Measurements from ENCODE around the gene PRSS38. TPM values are rescaled to one million over a fixed set of nuclear protein-coding genes. Genes with fewer than 3 reads are reported as not detected.

PRSS38 gene
- total RNA-seq, 1 donor from 2014 or later = not detected

DNA sequence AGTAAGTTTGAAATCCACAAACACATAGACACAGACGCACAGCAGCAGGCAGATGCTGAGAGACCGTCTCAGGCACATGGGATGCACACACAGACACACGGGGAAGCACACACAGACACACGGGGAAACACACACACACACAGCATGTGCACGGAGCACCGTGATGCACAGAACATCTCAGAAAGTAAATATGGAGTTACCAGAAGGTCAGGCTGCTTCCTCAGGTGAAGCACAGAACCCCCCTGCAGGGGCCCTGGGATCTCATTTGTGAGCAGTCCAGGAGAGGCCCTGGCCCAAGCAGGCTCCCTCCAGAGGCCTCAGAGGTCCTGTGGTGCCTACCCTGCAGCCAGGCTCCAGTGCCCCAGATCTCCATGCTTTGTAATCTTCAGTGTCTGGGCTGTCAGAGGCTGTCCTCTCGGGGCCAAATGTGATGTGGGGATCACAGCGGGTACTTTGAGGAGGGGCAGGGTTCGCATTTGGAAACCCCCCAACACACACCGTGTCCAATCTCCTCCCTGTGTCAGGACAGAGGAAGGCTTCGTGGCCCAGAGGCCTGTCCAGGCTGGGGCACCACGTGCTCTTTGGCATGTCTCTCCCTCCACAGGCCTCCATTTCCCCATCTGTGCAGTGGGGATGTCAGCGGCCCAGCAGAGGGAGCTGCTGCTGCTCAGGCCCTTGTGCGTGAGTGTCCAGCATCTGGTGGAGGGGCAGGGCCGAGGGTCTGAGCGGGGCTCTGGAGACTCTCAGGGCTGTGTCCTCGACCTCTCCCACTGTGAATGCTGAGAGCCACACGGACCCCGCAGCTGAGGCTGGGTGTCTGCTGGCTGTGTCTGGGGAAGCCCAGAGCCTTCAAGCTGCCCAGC lies 23.0 kb upstream of the PRSS38 start:
- H3K27ac Mint-ChIP-seq = no peak overlapping the region
- no peaks in the 10 kb centered on the region for H3K4me1 Mint-ChIP-seq (ENCODE audit: low read depth)

DNA sequence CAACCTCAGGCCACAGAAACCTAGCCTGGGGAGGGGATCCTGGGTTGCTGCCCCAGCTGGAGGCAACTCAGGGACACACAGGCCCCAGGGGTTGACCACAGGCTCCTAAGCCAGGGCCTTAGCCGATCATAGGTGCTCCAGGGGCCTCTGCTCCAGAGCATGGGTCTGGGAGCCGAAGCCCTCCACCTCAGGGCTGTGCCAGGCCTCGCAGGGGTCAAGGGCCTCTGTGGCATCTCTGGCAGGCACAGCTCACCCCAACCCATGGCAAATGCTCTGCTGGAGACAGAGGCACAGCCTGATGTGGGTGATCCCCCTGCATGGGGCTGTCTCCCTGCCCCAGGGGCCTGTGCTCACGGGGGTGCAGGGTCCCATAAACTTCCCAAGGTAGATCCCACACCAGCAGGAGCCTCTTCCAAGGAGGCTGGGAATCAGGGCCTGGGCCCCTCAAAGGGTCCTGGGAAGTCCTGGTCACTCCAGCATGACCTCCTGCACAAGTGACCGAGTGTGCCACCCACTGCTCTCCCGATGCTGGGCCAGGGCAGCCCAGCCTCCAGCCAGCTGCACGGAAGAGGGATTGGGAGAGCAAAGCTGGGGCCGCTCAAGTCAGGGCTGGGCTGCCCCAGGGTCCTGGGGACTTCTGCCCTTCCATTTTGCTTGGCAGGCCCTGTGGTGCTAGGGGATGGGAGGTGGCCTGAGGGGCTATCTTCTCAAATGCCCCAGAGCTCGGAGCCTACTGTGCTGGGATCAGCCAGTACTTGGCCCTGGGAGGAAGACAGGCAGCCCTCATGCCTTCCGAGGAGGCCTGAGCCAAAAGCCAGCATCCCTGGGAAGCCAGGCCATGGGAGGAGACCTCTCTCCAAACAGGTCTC lies 22.2 kb upstream of the PRSS38 start:
- Mint-ChIP-seq H3K36me3 (ENCODE audit: low read depth) (no peaks in the 10 kb centered on the region), H3K4me1 (ENCODE audit: low read depth) (no peaks in the 10 kb centered on the region), H3K4me3 (ENCODE audit: low read depth) (no peak overlapping the region), H3K27ac (no peak overlapping the region), H3K9me3 (no peaks in the 10 kb centered on the region), H3K27me3 (ENCODE audit: low read depth) (peaks cover 7% of the 10 kb centered on the region)
- intact Hi-C loops (cut with micrococcal nuclease) = no loop called here
- DNase-seq (ENCODE audit: low spot score) = no peak

More for the DNA sequence above, 23.0 kb upstream of the PRSS38 start:
- H3K4me3 Mint-ChIP-seq (ENCODE audit: low read depth) = no peak overlapping the region
- peaks cover 5% of the 10 kb centered on the region for H3K27me3 Mint-ChIP-seq (ENCODE audit: low read depth)
- no peak for DNase-seq (ENCODE audit: low spot score)
- H3K36me3 Mint-ChIP-seq (ENCODE audit: low read depth) = no peaks in the 10 kb centered on the region
- intact Hi-C loops (cut with micrococcal nuclease) = no loop called here
- H3K9me3 Mint-ChIP-seq = no peaks in the 10 kb centered on the region

DNA sequence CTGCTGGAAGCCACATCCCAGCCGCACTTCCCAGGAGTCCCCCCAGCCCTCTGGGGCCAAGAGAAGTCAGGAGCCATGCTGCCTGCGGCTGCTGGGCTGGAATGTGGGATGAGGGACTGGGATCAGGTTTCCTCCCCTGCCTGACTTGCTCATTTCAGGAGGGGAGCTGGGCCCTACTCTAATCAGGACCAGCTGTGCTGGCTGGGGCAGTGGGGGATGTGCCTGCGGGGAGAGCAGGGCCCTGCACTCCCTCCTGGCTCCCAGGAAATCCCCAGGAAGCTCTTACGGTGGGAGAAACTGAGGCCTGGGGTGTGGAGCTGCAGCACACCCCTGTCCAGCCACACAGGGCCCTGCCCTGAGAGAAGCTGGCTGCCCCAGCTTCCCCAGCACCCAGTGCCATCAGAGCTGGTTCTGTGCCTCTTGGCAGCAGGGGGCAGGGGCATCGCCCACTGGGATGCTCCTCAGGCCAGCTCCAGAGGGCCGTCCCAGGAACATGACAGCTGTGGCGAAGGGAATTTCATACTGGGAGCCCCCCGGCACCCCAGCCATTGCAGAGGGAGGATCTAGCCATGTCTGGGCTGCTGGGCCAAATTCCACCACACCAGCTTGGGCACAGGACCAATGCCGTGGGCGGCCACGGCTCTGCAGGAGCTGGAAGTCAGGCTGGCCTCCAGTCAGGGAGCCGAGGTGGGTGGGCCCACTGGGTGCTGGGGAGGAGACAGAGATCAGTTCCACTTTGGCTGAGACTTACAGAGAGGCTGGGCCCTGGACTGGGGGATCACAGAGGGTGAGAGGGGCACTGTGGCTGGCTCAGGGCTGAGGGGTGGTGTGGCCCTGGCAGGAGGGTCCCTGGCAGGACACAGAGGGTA lies 21.3 kb upstream of the PRSS38 start:
- Mint-ChIP-seq H3K27ac (no peak overlapping the region), H3K4me3 (ENCODE audit: low read depth) (no peak overlapping the region), H3K9me3 (no peaks in the 10 kb centered on the region), H3K4me1 (ENCODE audit: low read depth) (no peaks in the 10 kb centered on the region), H3K36me3 (ENCODE audit: low read depth) (no peaks in the 10 kb centered on the region), H3K27me3 (ENCODE audit: low read depth) (peaks cover 7% of the 10 kb centered on the region)
- DNase-seq (ENCODE audit: low spot score) = no peak
- intact Hi-C loops (cut with micrococcal nuclease) = no loop called here

DNA sequence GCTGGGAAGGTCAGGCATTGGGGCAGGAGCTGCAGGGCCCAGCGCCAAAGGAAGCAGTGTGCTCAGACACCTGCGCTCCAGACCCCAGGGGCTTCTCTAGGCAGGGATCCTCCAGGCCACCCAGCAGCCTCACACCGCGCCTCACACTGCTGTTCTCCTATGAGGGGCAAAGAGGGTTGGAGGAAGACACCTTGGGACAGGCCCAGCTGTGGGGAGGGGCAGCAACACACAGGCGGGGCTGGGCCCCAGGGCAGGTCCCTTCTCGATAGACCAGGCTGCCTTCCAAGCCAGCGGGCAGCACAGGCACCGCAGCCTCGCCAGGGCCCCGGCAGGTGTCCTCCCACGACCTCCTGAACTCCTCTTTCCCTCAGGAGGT lies 20.7 kb upstream of the PRSS38 start:
- no peak for DNase-seq (ENCODE audit: low spot score)
- H3K36me3 Mint-ChIP-seq (ENCODE audit: low read depth) = no peaks in the 10 kb centered on the region
- H3K4me3 Mint-ChIP-seq (ENCODE audit: low read depth) = no peak overlapping the region
- no peak overlapping the region for H3K27ac Mint-ChIP-seq
- no peaks in the 10 kb centered on the region for H3K9me3 Mint-ChIP-seq
- intact Hi-C loops (cut with micrococcal nuclease) = no loop called here
- no peaks in the 10 kb centered on the region for H3K4me1 Mint-ChIP-seq (ENCODE audit: low read depth)
- H3K27me3 Mint-ChIP-seq (ENCODE audit: low read depth) = peaks cover 5% of the 10 kb centered on the region

DNA sequence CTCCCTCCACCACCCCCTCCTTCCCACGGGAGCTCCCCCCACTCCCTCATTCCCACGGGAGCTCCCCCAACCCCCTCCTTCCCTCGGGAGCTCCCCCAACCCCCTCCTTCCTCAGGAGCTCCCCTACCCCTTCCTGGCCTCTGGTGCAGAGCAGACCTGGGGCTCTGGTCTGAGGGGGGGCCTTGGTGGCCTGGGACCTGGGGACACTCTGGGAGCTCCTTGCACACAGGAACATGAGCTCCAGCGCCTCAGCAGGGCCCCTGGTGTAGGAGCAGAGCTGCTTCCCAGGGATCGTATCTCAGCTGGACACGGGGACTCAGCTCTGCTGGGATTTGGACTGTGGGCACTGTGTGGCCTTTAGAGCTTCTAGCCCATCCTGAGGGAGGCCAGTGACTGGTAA lies 19.7 kb upstream of the PRSS38 start:
- no peak overlapping the region for H3K4me3 Mint-ChIP-seq (ENCODE audit: low read depth)
- no peak for DNase-seq (ENCODE audit: low spot score)
- no peaks in the 10 kb centered on the region for H3K36me3 Mint-ChIP-seq (ENCODE audit: low read depth)
- no peaks in the 10 kb centered on the region for H3K4me1 Mint-ChIP-seq (ENCODE audit: low read depth)
- no peak overlapping the region for H3K27ac Mint-ChIP-seq
- H3K9me3 Mint-ChIP-seq = no peaks in the 10 kb centered on the region
- intact Hi-C loops (cut with micrococcal nuclease) = no loop called here
- H3K27me3 Mint-ChIP-seq (ENCODE audit: low read depth) = peaks cover 7% of the 10 kb centered on the region

DNA sequence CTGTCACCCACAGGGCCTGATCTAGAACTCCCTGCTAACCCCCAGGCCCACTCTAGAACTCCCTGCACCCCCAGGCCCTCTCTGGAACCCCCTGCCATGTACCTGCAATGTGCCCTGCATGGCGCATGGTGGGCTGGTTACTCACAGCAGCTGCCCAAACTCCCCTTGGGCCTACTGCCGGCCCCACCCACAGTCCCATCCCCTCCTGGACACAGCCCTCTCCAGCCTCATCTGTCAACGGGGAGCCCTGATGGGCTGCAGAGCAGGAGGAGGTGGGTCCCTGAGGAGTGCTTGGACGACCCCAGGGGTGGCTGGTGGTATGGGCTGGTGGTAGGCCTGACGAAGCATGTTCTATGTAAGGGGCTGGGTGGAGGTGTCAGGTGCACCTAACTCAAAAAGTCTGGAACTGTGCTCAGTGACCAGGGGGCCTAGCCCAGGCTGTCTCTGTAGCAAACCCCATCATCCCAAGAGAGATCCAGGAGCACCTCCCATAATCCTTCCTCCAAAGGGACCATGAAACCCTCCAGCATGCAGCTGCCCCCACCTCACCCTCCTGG lies 19.0 kb upstream of the PRSS38 start:
- H3K36me3 Mint-ChIP-seq (ENCODE audit: low read depth) = no peaks in the 10 kb centered on the region
- H3K27me3 Mint-ChIP-seq (ENCODE audit: low read depth) = peaks cover 7% of the 10 kb centered on the region
- H3K4me1 Mint-ChIP-seq (ENCODE audit: low read depth) = no peaks in the 10 kb centered on the region
- intact Hi-C loops (cut with micrococcal nuclease) = no loop called here
- no peak overlapping the region for H3K4me3 Mint-ChIP-seq (ENCODE audit: low read depth)
- no peak overlapping the region for H3K27ac Mint-ChIP-seq
- no peaks in the 10 kb centered on the region for H3K9me3 Mint-ChIP-seq
- DNase-seq (ENCODE audit: low spot score) = no peak

GRCh38 chr1:227797144-227797543 lies 18.3 kb upstream of the PRSS38 start:
- Mint-ChIP-seq H3K27me3 (ENCODE audit: low read depth) (peaks cover 7% of the 10 kb centered on the region), H3K4me1 (ENCODE audit: low read depth) (no peaks in the 10 kb centered on the region), H3K36me3 (ENCODE audit: low read depth) (no peaks in the 10 kb centered on the region), H3K4me3 (ENCODE audit: low read depth) (no peak overlapping the region), H3K27ac (no peak overlapping the region), H3K9me3 (no peaks in the 10 kb centered on the region)
- no peak for DNase-seq (ENCODE audit: low spot score)
- intact Hi-C loops (cut with micrococcal nuclease) = no loop called here

- H3K9me3 Mint-ChIP-seq = no peaks in the 10 kb centered on the region
- H3K27me3 Mint-ChIP-seq (ENCODE audit: low read depth) = peaks cover 10% of the 10 kb centered on the region
- H3K4me1 Mint-ChIP-seq (ENCODE audit: low read depth) = no peaks in the 10 kb centered on the region
- no peaks in the 10 kb centered on the region for H3K36me3 Mint-ChIP-seq (ENCODE audit: low read depth)
- intact Hi-C loops (cut with micrococcal nuclease) = no loop called here
- no peak overlapping the region for H3K27ac Mint-ChIP-seq
- DNase-seq (ENCODE audit: low spot score) = no peak
- no peak overlapping the region for H3K4me3 Mint-ChIP-seq (ENCODE audit: low read depth)
Measured at GRCh38 chr1:227797625-227798024, 17.9 kb upstream of the PRSS38 start.

DNA sequence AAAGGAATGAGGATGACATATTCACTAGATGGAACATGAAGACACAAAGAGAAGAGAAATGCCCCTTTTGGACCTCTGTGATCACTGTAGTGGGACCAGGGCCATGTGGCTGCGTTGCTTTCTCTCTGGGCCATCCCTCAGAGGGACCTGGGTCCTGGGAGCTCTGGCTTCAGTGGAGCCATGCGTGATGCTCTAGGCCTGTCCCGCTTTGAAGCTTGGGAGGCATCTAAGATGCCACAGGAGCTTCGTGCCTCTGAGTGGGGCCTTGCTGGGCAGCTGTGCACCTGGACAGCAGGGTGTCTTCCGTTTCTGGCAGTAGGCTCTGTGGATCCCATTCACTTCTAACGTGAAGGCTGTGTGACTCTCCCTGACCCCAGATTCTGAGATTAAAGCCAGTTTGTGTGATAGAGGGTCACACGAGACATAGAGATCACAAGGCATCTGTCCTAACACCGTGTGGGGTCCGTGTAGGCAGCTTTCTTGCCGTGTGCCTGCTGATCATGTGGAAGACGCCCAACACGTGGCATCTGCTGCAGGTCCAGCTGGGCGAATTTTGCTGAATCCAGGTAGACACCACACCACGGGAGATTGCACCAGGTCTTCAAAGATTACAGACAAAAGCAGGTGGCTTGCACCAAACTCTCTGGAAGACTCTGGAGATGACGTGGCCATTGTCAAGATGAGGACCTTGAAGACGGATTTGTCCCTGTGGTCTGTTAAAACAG lies 17.2 kb upstream of the PRSS38 start:
- H3K4me3 Mint-ChIP-seq (ENCODE audit: low read depth) = no peak overlapping the region
- H3K9me3 Mint-ChIP-seq = peaks cover under 1% of the 10 kb centered on the region
- H3K27me3 Mint-ChIP-seq (ENCODE audit: low read depth) = peaks cover 14% of the 10 kb centered on the region
- no peak overlapping the region for H3K27ac Mint-ChIP-seq
- H3K4me1 Mint-ChIP-seq (ENCODE audit: low read depth) = no peaks in the 10 kb centered on the region
- no peaks in the 10 kb centered on the region for H3K36me3 Mint-ChIP-seq (ENCODE audit: low read depth)
- no peak for DNase-seq (ENCODE audit: low spot score)
- intact Hi-C loops (cut with micrococcal nuclease) = no loop called here

- Mint-ChIP-seq H3K36me3 (ENCODE audit: low read depth) (no peaks in the 10 kb centered on the region), H3K27ac (no peak overlapping the region), H3K4me1 (ENCODE audit: low read depth) (no peaks in the 10 kb centered on the region), H3K27me3 (ENCODE audit: low read depth) (peaks cover 22% of the 10 kb centered on the region), H3K9me3 (peaks cover 12% of the 10 kb centered on the region), H3K4me3 (ENCODE audit: low read depth) (no peak overlapping the region)
- DNase-seq (ENCODE audit: low spot score) = no peak
- intact Hi-C loops (cut with micrococcal nuclease) = no loop called here
Measured at GRCh38 chr1:227799756-227800155, 15.7 kb upstream of the PRSS38 start.

- H3K4me3 Mint-ChIP-seq (ENCODE audit: low read depth) = no peak overlapping the region
- peaks cover 2% of the 10 kb centered on the region for H3K4me1 Mint-ChIP-seq (ENCODE audit: low read depth)
- peaks cover 19% of the 10 kb centered on the region for H3K27me3 Mint-ChIP-seq (ENCODE audit: low read depth)
- H3K9me3 Mint-ChIP-seq = peaks cover 23% of the 10 kb centered on the region
- H3K27ac Mint-ChIP-seq = no peak overlapping the region
- intact Hi-C loops (cut with micrococcal nuclease) = no loop called here
- no peaks in the 10 kb centered on the region for H3K36me3 Mint-ChIP-seq (ENCODE audit: low read depth)
- DNase-seq (ENCODE audit: low spot score) = no peak
Measured at GRCh38 chr1:227803933-227804332, 11.5 kb upstream of the PRSS38 start.
